ENCODE results near the gene ARL4D.

DNA sequence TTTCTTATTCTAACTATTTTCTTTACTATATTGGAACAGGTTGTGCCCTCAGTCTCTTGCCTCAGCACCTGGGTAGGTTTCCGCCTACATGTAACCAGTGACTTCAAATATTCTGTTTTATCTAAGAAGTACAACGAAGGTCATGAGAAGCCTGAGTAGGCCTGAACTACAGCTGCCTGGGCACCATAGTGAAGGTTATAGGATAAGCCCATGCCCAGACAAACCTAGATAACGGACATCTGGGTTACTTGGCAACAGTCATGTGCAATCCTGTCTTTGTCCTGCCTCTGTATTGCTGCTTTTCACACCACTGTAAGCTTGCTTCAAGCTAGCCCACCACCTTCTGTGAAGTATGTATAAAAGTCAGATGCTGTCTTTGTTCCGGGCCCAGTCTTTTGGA, 25.4 kb upstream of the ARL4D start:
- TF ChIP-seq, protein P1, sequence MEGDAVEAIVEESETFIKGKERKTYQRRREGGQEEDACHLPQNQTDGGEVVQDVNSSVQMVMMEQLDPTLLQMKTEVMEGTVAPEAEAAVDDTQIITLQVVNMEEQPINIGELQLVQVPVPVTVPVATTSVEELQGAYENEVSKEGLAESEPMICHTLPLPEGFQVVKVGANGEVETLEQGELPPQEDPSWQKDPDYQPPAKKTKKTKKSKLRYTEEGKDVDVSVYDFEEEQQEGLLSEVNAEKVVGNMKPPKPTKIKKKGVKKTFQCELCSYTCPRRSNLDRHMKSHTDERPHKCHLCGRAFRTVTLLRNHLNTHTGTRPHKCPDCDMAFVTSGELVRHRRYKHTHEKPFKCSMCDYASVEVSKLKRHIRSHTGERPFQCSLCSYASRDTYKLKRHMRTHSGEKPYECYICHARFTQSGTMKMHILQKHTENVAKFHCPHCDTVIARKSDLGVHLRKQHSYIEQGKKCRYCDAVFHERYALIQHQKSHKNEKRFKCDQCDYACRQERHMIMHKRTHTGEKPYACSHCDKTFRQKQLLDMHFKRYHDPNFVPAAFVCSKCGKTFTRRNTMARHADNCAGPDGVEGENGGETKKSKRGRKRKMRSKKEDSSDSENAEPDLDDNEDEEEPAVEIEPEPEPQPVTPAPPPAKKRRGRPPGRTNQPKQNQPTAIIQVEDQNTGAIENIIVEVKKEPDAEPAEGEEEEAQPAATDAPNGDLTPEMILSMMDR (IDR thresholded peaks at IDR 0.05), result no peak
- no peak for TF ChIP-seq POLR2AphosphoS5 (IDR thresholded peaks at IDR 0.05)
